HT-29 (cell line): ENCODE data around the gene DLG4. TPM values are rescaled to one million over a fixed set of nuclear protein-coding genes. Genes with fewer than 3 reads are reported as not detected.
"Not testable (repeated sequence)": the region's sequence is repeated elsewhere in the genome, so short reads cannot be mapped to it uniquely, and the experiment has no call there.

Experiments
- DNase-seq: peaks from one replicate; pipeline ENCODE4 v3.0.0-alpha.2; 2015; ENCODE audit warnings: low spot score
- total RNA-seq: library from RNA; depleted of rRNA; stranded (reverse); fragments of >200 nt; shearing (Covaris generic); gene quantifications from 2 replicates; pipeline ENCODE4 v1.2.3, GENCODE V29; 2014

Gene DLG4
- total RNA-seq, 1 experiment from 2014 or later: 1.6 TPM

DNA sequence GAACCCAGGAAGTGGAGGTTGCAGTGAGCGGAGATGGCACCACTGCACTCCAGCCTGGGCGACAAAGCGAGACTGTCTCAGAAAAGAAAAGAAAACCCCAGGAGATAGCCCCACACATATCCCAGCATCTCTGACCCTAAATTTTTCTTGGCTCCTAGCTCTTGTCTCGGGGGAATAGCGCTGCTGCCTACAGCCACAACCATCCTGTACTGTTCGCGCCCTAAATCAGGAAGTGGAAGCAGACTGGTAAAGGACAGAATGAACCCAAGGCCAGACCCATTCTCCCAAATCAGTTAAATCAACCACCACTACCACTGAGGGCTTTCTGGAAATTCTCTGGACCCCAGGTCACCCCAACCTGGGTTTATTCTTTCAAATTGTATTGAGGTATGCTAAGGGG, 30.2 kb upstream of the DLG4 start:
- DNase-seq: no peak

DNA sequence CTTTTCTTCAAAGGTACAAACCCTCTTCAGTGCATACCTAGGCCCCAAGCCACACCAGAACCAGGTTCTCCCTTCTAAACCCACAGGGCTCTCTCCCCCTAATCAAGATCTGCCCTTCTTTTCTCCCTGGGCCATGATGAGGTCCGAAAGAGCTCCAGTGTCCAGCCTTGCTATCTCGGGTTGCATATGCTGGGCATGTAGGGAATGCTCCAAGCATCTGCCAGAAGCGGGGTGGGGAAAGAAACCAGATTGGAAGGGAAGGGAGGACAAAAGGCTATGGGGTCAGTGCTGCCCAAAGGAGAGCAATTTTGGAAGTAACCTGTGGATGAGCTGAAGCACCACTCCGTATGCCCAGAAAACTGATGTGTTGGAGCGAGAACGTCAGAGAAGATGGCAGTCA, 29.6 kb upstream of the DLG4 start:
- DNase-seq: no peak

DNA sequence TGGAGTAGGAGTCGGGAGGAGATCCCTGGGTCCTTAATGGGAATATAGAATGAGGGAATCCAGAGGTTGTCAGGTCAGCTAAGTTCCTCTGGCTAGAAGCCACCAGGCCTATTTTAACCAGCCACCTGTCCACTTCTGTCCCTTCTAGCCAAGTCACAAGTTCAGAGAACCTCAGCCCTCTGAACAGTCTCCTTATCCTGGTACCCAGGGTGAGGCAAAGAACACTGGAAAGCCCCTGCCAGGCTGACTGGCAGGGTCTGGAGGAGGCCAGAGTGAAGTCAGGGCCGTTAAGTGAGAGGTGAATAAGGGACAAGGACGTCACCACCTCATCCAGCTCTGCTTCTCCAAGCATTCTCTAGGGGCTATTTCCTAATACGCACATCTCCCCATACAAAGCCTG, 29.2 kb upstream of the DLG4 start:
- DNase-seq: no peak

DNA sequence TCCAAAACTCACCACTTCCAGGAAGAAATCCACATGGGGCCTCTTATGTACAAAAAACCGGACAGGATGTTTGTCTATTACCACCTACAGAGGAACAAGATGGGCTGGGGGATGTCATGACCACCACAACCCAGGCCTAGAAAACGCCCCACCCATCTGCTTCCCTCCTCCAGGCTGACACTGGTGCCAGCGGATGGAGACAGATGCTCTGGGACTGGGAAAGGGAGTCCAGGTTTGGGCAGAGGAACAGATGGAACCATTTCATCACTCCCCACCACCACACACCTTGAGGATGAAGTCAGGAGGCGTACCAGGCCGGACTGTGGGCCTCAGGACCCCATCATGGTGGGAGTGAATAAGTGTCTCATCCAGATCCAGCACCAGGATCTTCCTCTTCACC, 27.1 kb upstream of the DLG4 start:
- DNase-seq: no peak

DNA sequence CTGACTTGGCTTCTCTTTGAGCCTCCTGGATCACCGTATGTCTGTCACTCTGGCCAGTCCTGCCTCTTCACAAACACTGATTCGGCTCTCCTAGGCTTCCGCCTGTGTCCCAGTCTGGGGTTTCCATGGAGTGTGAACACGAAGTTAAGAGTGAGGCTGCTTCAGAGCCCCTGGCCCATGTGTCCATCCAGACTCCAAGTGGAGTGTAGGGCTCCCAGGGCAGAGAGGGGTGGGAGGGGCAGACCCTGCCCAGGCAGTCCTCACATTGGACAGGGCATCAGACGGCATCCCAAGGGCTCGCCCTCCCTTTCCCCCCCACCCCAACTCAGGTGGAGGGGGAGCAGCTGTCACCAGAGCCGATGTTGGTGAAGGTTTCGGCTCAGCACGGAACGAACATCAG, 24.2 kb upstream of the DLG4 start:
- DNase-seq: not testable (repeated sequence)

DNA sequence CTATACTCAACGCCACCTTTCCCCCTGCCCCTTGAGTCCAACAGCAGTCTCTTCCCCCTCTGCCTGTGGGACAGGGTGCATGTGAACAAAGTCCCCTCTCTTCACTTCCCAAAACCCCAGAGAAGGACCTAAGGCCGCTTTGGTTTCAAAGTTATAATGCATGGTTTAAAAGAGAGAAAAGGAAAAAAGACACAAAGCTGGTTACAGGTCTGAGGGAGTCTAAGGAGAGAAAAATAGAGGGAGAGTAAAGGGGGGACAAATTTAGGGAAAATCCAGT, 23.8 kb upstream of the DLG4 start:
- DNase-seq: no peak

DNA sequence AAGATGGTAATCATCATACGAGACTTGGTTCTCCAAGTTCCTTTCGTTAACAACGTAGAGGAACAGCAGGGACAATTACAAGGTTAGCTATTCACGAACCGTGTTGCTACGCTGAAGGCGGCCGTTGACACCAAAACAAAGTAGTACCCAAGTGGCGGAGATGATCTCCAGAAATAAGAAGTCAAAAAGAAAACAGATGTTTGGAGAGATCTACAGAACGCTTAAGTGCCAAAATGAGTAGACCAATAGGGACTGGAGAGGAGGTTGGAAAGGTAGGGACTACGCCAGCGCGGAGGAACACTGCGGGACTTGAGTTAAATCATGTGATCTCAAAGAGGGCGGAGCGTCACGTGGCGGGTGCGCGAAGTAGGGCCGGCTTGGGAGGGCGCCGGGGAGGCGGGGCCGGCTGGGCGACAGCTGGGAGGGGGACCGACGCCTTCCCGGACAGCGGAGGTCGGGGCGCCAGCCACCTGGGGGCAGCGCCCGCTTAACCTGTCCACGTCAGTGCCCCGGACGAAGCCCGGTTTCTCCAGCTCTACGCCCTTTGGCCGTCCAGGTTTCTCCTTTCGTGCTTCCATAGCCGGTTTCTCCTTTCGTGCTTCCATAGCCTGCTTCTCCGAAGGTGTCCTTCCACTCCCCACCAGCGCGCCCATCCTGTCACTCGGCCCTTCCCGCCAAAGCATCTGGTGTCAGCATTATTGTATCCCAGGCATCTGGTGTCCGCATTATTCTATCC, 23.2 kb upstream of the DLG4 start:
- peak; percentile 89 for DNase-seq

DNA sequence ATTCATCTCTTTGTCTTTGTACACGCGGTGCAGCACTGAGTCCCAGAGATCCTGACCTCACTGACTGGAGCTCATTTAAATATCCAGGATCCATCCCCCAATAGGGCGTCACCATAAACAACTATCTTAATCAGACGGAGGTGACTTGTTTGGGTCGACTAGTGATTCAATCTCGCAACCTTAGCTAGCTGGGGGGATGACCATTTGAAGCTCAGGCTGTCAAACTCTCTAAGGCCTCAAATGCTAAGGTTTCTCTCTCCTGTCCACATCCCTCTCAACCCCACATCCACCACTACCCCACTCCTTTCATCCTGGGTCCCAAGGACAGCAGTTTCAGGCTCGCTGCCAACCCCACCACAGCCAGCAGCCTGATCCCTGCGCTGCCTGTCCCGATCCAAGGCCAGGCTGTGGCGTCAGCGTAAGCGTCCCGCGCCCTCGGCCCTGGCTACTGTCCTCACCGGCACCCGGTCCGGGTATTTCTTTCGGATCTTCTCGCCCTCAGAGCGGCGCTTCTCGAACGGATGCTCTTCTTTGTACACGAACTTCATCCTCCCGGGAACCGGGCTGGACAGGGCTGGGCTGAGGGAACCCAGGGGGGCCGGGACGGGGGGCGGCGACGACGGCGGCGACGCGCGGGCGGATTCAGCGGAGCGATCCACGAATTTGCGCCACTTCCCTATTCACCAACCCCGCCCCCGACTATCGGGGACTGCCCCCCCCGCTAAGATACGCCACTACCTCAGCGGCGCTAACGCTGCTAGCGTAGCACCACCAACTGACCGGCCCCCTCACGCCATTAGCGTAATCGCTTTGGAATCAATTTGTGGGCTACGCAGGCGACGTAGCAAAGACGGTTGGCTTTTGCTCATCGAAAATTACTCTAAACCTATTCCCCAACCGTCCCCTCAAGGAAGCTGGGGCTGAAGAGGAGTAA, 22.4 kb upstream of the DLG4 start, which contains the start of gene GABARAP:
Gene GABARAP (minus strand): TSS at position 667 of the 934 bp plus-strand sequence. CDS start 119 bp downstream, at position 548.
- peak; percentile 87 for DNase-seq

DNA sequence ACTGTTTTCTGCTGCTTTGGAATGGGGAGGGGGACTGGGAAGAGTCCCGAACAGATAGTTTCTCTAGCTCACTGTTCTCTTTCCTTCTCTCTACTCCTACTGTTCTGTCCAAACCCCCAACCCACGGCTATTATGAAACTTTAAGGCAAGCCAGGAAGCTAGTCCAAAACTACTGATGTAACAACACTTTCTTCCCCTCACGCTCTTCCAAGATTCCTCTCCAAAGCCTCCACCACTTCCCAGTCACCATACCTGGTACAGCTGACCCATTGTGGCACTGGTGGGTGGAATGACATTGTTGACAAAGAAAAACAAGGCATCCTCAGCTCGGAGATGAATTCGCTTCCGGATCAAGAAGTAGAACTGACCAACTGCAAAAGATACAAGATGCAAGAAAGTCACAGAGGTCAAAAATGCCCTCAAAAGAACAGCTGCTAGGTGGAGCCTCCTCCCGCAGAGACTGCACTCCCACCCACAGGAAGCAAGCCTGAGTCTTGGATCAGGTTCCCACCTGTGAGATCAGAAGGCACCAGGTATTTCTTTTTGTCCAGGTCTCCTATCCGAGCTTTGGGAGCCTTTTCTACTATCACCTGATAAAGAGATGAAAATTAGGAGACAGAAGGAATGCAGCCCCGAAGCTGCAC, 21.6 kb upstream of the DLG4 start:
- no peak for DNase-seq

DNA sequence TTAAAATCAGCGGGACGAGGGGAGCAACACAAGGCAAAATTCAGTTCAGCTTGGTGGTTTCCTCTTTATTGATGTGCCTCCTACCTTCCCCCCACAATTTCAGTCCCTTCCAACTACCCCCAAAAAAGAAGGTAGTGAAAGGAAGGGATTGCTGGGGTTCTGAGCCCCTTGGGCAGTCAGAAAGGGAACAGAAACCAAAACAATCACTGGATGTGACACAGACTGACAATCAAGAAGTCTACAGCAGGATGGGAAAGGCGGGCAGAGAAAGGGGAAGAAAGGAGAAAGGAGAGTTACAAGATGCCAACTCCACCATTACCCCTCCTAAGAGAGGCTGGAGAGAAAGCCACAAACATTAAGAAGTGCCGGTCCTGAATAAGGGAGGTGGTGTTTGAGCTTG, 20.7 kb upstream of the DLG4 start:
- DNase-seq: no peak

DNA sequence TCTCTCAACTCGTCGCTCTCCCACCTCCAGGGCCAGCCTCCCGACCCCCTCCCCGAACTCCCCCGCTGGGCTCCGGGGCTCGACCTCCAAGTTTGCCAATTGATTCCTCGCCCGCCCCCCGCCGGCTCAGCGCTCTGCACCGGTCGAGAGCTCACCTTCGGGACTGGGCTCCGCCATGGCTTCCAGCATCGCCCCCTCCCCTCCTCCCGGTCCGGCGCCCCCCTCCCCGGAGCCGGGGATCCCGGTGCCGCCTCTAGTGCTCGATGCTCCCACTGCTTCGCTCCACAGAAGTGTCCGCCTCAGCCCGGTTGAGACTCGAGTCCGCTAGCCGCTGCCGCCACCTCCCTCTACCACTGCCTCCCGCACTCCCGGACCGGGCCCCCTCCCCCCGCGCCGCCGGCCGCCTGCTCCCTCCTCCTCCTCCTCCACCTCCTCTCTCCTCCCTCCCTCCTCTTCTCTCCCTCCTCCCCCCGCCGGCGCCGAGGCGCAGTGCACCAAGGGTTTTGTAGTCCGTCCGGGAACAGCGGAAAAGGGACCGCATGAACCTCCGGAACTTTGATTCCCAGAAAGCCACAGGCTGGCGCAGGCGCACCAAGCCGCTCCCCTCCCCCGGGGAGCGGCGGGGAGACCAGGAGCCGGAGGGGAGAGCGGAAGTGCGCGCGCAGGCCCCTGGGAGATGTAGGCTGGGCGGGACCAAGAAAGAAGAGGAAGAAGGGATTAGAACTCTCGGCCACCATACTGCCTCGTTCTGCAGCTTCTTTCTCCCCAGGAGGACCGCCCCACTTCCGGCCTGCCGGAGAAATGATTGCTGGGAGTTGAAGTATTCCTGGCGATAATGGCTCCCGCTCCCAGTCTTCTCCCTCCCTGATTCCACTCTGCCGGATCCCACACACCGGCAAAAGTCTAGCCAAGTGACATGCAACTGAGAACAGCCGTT, 19.7 kb upstream of the DLG4 start, which contains the start of gene PHF23:
Gene PHF23 (minus strand): TSS at position 367 of the 937 bp plus-strand sequence. CDS start 178 bp downstream, at position 189.
- DNase-seq: peak; percentile 97

DNA sequence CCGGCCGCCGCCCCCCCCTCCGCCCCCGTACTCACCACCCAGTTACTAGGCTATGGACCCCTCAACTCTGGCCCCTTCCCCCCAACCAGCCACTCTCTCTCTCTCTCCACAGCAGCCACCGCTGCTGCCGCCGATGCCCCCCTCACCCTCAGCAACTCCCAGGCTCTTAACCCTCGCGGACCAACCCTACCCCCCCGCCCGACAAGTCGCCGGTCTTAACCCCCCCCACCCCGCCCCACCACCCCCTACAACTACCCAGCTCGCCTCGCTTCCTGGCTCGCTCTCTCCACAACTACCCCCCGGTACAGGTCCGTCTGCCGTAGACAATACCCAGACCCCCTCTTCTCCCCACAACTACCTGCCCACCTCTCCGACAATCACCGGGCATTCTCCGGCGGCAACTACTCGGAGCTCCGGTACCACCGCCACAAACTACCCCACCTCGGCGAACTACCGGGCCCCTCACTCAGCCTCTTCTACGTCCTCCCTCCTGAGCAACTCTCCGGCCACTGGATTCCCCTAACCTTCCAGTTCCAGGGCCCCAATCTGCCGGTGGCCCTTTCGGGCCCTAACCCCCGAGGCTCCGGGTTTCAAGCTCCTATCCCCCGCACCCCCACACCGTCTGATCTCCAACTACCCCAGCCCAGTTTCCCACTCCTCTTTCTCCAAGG, 18.9 kb upstream of the DLG4 start:
- DNase-seq: no peak

DNA sequence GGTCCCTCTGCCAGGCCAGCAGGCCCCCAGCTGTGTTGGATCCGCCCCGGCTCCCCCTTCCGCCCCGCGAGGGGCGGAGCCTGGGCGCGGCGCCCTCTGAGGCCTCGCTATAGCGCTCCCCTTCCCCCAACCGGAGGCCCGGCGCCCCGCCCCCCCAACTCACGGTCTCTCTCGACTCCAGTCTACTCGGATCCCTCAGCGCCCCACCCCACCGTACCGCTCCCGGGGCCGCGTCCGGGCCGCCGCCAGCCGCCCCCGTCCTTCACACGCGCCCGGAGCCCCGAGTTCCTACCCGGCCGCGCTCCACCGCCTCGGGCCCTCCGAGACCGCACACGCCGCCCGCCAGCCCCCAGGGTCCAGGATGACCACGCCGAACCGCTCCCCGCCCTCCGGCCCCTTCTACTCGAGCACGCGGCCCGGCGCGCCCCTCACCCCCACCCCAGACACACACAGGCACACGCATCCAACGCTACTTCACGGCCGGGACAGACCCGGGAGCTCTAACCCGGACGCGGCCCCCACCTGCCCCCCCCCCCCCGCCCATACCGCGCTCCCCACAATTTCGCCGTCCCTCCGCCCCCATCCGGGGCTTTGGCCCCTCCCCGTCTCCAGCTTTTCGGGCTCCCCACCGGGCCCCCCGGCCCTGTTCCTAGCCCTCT, 18.3 kb upstream of the DLG4 start:
- peak; percentile 65 for DNase-seq

DNA sequence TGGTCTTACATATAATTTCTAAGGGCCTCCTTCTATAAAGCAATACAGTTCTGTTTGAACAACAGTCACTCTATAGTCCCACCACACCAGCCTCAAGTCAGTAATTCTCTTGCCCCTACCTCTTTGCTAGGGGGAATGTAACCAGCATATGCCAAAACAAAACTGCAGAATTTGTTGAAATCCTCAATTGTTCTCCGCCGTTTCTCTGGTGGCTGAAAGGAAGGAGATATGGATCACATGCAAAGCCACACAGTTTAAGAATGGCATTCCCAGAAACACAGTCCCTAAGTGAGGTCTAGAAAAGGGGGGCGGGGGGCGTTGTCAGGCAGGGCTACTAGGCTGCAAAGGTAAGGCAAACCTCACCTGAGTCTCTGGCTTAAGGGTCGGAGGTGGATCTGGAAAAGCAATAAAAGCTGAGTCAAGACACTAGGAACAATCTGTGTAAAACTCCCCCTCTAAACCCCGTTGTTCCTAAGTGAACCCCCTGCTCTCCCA, 17.7 kb upstream of the DLG4 start:
- no peak for DNase-seq

DNA sequence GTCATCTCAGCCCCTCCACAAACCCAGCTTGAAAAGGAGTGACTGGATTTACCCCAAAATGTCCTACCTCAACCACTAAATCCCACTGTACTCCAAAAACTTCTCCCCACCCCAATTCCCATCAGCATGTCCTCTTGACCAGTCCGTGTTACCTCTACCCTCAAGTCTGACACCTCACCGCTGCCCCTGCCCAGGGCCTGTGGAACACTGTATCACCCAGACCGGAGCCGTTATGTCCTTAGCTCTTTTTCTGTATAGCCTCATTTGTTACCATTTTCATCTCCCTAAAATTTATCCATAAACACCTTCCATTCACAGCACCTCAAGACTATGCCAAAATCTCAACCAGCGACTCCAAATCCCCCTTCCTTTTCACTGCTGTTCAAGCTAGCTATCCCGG, 17.2 kb upstream of the DLG4 start:
- DNase-seq: no peak

DNA sequence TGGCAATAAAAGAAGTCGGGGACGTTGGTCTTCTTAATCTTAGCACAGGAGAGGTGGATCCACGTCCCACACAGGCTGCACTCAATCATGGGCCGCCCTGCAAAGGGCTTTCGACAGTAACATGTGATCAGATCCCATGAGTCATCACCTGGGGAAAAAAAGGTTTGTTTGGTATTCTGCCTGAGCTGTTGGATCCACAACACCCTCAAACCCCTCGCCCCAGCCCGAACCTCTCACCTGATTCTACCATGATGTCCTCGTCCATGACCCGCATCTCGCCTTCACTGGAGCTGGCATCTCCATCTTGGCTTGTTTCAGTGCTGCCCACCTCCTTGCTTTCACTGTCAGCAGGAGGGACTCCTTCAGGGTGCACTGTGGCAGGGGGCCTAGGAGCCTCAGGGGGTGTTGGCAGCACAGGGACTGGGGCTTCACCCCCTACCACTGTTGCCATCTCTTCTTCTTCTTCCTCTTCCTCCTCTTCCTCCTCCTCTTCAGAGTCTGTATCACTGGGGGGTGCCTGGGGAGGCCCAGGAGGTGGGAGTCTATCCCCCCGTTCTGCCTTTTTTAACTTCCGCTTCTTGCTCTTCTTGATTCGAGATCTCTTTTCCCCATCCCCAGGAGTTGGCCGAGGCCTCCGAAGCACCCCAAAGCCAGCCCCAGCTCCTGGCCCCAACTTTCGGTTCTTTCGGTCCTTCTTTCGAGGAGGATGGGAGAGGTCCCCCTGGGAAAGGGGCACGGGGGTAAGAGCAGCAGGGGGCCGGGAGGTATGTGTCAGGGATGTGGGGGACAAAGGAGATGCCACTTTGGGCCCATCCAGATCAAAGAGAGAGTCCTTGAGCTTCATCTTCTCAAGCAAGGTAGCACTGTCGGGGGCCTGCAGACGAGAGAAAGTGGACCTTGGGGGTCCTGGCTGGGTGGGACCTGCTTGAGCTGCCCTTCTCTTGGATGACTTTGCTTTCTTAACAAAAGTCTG, 16.3 kb upstream of the DLG4 start:
- no peak for DNase-seq

DNA sequence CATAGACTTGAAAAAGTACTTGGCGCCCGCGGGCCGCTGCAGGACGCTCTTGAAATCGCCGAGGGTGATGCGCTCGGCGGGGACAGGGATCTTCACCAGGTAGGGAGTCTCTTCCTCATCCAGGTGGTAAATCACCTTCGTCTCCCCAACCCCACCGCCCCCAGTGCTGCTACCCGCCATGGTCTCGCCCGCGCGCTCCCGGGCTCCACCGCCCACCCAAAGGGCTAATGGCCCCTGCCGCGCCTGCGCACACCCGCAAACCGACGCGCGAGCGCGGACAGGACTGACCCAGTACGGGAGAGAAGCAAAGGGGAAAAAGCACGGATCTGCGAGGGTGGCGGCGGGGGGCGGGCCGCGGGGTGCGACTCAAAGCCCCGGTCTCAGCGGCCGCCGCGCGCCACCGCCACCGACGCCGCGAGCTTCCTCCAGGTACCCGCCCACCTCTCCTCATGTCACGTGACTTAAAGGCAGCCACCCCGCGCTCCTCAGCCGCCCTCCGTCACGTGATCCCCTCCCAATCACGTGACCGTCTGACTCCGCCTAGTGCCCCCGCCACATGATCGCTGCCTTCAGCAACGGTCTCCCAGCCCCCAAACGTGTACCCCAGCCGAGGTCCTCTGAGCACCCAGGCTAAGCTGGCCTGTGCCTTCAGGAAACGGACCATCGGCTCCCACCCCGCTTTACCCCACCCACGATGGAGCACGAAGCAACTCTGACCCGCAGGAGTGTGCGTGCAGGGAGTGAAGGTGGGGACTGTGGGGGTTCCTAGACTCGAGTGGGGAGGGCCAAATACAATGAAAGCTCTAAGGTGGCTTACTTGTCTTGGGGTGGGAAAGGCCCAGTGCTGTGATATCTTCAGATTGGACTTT, 14.7 kb upstream of the DLG4 start, which contains the start of gene DVL2:
Gene DVL2 (minus strand): TSS at position 435 of the 869 bp plus-strand sequence. CDS start 255 bp downstream, at position 180.
- DNase-seq: peak; percentile 85

DNA sequence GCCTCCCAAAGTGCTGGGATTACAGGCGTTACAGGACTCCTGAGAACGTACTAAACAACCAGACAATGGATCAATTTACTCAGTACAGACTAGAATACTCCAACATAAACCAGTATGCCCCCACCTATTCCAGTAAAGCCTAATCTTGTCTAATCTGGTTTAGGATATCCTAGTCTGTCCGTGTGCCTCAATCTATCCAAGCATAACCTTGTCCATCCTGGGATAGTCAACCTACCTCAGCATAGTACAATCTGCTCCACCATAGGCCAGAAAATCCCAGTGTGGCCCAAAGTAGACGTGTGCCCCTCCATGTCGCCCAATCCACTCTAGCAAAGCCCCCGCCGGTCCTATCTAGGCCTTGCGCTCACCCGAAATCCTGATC, 14.1 kb upstream of the DLG4 start:
- DNase-seq: no peak
